ENCODE measurements around the gene ROPN1. TPM values are rescaled to one million over a fixed set of nuclear protein-coding genes. Genes with fewer than 3 reads are reported as not detected.
"Not testable (repeated sequence)": the region's sequence is repeated elsewhere in the genome, so short reads cannot be mapped to it uniquely, and the experiment has no call there.

The ROPN1 gene
- total RNA-seq, 3 donors from 2014 or later: 0.41 to 2.0 (median 0.58) TPM

DNA sequence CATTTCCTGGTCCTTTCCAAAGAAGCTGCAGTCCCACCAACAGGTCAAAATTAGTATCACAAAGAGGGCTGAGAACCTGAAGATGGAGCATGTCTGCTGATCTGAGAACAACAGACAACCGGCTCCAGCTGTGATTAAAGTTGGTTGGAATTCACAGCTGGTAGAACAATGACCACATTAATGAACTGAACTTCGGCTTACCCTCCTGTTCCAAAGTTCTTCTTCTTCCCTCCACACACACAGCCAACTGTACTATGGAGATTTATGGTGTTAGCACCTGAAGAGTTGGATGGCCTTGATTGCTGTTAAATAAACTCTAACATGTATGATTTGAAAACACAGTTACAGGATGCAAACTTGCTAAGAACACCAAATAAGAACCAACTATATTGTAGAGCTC lies 27.4 kb upstream of the ROPN1 start:
- H3K9me3 ChIP-seq: no peaks in the 10 kb centered on the region
- TF ChIP-seq, protein P1, sequence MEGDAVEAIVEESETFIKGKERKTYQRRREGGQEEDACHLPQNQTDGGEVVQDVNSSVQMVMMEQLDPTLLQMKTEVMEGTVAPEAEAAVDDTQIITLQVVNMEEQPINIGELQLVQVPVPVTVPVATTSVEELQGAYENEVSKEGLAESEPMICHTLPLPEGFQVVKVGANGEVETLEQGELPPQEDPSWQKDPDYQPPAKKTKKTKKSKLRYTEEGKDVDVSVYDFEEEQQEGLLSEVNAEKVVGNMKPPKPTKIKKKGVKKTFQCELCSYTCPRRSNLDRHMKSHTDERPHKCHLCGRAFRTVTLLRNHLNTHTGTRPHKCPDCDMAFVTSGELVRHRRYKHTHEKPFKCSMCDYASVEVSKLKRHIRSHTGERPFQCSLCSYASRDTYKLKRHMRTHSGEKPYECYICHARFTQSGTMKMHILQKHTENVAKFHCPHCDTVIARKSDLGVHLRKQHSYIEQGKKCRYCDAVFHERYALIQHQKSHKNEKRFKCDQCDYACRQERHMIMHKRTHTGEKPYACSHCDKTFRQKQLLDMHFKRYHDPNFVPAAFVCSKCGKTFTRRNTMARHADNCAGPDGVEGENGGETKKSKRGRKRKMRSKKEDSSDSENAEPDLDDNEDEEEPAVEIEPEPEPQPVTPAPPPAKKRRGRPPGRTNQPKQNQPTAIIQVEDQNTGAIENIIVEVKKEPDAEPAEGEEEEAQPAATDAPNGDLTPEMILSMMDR (IDR thresholded peaks at IDR 0.05): no peak
- no peaks in the 10 kb centered on the region for H3K36me3 ChIP-seq (ENCODE audit: low read depth)
- H3K4me3 ChIP-seq: no peak overlapping the region
- ATAC-seq (peak; percentile 31), DNase-seq (peak in 1 of 3 donors; percentile 8)
- H3K4me1 ChIP-seq (ENCODE audit: low read depth): no peaks in the 10 kb centered on the region
- intact Hi-C loops (cut with DNase I, micrococcal nuclease): loop anchor here (10.0 kb wide), 2 partner anchors 56 to 446 kb away; no protein-coding TSS in a partner anchor

DNA sequence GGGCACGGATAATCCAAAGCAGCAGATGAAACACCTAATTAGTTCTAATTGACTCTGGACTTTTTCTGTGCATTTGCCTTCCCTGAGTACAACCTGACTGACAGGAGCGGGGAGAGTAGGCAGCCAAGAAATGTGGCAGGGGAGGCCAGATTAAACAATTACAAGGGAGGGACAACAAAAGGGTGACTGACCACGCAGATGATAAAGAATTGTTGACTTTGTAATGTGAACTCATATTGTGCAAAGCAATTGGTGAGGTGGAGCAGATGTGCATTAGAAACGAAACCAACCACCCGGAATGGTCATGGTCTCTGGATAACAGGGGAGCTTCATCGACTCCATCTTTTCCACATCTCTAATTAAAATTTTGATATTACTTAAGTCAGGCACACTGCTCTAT lies 25.6 kb upstream of the ROPN1 start:
- H3K4me1 ChIP-seq (ENCODE audit: low read depth); DNase-seq; H3K9me3 ChIP-seq; H3K4me3 ChIP-seq; H3K36me3 ChIP-seq (ENCODE audit: low read depth): not testable (repeated sequence)
- intact Hi-C loops (cut with DNase I, micrococcal nuclease): loop anchor here (10.0 kb wide), 2 partner anchors 57 to 447 kb away; no protein-coding TSS in a partner anchor
- ATAC-seq: peak; percentile 31

DNA sequence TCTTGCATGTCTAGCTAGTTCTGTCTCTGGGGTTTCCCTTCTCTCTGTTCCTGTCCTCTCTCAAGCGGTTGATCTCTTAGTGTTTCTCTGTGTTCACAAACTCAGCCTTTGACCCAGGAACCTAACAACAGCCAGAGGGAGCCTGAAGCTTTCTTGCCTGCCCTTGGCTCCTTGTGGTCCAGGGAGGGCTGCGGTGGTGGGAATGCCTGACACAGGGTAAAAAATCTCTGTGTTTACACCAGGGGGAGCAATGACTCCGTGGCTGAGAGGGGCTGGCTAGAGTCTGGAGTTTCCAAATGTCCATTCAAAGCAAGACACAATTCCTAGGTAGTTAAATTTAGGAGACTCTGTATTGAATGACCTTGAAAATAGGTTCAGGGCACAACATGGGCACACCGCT lies 24.6 kb upstream of the ROPN1 start:
- intact Hi-C loops (cut with DNase I, micrococcal nuclease): loop anchor here (10.0 kb wide), 2 partner anchors 58 to 448 kb away; no protein-coding TSS in a partner anchor
- H3K4me1 ChIP-seq (ENCODE audit: low read depth): not testable (repeated sequence)

DNA sequence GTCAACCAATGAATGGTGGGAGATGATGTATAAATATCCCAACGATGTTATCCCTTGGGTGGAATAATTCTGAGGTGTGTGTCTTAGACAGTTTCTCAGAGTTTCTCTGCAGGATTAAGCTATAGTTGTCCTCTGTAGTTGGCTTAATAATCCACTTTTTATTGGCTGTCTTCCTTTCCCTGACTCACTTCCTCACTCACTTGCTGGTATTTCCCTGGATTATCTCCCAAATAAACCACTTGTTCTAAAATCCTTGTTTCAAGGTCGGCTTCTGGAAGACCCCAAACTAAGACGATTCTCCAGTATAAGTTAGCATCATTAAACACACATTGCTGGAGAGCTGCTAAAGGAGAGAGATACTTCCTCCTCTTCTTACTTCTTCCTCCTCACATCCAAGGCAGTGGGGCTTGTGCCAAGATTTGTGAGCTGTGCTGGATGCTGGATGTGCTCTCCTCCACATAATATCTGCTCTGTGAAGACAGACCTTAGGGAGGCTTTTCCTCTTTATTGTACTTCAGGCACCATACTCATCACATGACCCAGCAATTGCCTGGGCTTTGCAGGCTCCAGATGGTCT lies 22.5 kb upstream of the ROPN1 start:
- intact Hi-C loops (cut with DNase I, micrococcal nuclease): loop anchor here (10.0 kb wide), 2 partner anchors 60 to 450 kb away; no protein-coding TSS in a partner anchor
- DNase-seq: no peak

More for the DNA sequence above, 24.6 kb upstream of the ROPN1 start:
- DNase-seq (peak in 2 of 3 donors; percentile 31 to 35), ATAC-seq (peak; percentile 81)
- not testable (repeated sequence) for H3K4me3 ChIP-seq; H3K36me3 ChIP-seq (ENCODE audit: low read depth); H3K9me3 ChIP-seq

DNA sequence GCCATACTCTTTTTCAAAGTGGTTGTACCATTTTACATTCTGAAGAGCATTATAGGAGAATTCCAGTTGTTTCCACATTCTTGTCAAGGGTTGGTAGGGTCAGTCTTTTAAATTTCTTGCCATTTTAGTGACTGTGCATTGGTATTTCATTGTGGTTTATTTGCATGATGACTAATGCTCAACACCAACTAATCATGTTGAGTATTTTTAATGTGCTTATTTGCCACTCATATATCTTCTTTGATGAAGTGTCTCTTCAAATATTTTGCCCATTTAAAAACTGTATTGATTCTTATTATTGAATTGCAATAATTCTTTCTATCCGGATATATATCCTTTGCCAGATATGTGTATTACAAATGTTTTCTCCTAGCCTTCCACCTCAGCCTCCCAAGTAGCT lies 16.4 kb upstream of the ROPN1 start:
- H3K36me3 ChIP-seq (ENCODE audit: low read depth); H3K4me3 ChIP-seq; intact Hi-C loops (cut with DNase I, micrococcal nuclease); H3K4me1 ChIP-seq (ENCODE audit: low read depth); ATAC-seq; DNase-seq; H3K9me3 ChIP-seq: not testable (repeated sequence)

More for the DNA sequence above, 22.5 kb upstream of the ROPN1 start:
- no peaks in the 10 kb centered on the region for H3K4me1 ChIP-seq (ENCODE audit: low read depth)
- H3K4me3 ChIP-seq: no peak overlapping the region
- no peaks in the 10 kb centered on the region for H3K36me3 ChIP-seq (ENCODE audit: low read depth)
- H3K9me3 ChIP-seq: no peaks in the 10 kb centered on the region
- TF ChIP-seq, protein P1 (IDR thresholded peaks at IDR 0.05): no peak
- no peak for ATAC-seq

DNA sequence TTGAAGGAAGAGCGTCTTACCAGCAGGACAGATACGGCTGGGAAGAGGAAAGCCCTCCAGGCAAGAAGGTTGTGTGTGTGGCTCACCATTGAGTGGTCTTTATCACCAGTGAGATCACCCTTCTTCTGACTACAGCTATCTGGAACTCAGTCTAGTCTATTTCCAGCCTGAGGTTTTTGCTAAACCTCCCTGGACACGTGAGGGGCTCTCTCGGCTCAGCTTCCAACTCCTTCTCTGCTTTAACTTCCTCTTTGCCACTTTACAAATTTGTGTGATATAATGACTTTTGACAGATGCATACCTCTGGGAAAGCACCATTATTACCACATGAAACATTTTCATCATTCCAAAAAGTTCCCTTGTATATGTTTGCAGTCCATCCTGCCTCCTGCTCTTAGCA lies 15.3 kb upstream of the ROPN1 start:
- ATAC-seq: no peak
- Histone ChIP-seq H3K4me1 (ENCODE audit: low read depth) (no peaks in the 10 kb centered on the region), H3K4me3 (no peak overlapping the region), H3K36me3 (ENCODE audit: low read depth) (no peaks in the 10 kb centered on the region), H3K9me3 (no peaks in the 10 kb centered on the region)
- intact Hi-C loops (cut with DNase I, micrococcal nuclease): no loop called here
- DNase-seq: no peak
- TF ChIP-seq, protein P1 (IDR thresholded peaks at IDR 0.05): no peak

DNA sequence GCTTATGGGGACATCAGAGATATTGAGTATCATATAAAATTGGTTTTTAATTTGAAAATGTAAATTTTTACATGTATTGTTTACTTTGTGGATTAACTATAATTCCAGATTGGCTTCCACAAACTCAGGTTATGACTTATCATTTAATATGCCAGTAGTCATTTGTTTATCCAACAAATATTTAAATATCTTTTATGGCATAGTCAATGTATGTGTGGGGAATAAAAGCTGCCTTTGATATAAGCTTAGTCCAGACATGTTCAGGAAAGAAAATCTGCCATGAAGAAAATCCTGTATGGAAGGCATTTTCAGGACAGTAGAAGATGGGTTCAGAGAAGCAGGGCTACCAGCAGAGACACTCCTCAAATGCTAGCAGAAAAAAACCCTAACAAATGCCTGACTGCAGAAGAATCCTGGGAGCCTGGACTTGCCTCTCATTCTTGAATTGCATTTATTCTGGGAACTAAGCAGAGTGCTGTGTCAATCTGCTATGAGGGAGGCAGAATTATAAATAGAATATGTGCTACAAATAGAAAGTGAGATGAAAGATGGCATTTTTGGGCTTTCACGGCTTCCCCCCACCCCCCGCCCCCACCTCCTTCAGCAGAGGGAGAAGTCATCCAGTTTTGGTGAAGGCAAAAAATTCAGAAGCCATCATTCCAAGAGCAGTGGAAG lies 10.6 kb upstream of the ROPN1 start:
- H3K4me1 ChIP-seq (ENCODE audit: low read depth); H3K4me3 ChIP-seq; intact Hi-C loops (cut with DNase I, micrococcal nuclease); H3K9me3 ChIP-seq; DNase-seq; ATAC-seq; H3K36me3 ChIP-seq (ENCODE audit: low read depth): not testable (repeated sequence)

DNA sequence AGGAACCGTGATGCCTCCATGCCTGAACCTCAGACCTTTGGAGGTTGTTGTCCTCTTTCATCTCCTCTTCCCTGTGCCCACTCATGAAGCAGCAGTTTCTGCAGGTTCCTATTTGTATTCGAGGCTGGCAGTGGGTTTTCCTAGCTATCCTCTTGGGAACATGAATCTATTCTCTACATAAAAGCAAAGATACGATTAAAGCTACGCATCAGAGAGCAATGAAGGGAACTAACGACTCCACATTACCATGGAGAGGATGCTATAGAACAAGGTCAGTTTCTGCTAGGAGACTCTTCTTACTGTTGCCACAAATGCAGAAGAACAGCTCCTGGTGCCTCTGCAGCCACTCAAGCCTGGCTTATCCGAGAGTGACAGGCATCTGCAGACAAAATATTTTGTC lies 9.4 kb upstream of the ROPN1 start:
- H3K4me1 ChIP-seq (ENCODE audit: low read depth); H3K4me3 ChIP-seq; H3K9me3 ChIP-seq; H3K36me3 ChIP-seq (ENCODE audit: low read depth); DNase-seq; ATAC-seq; intact Hi-C loops (cut with DNase I, micrococcal nuclease): not testable (repeated sequence)

All from mucosa of descending colon (tissue), 3 donors.